Measurements from ENCODE around the gene SMCO3.

SMCO3 gene

GRCh38 chr12:14814014-14814413 lies at the start of gene SMCO3:
Gene SMCO3 (minus strand): TSS chr12:14814182. CDS start chr12:14806680, 7,502 bp downstream.
- TF ChIP-seq OSR1 (CRISPR knock-in tag; IDR thresholded peaks at IDR 0.05): no peak
- no peak for ATAC-seq

- ATAC-seq: no peak
- TF ChIP-seq TSHZ2 (CRISPR knock-in tag; IDR thresholded peaks at IDR 0.05) (no peak), RARB (CRISPR knock-in tag; IDR thresholded peaks at IDR 0.05) (no peak), CREB5 (CRISPR knock-in tag; IDR thresholded peaks at IDR 0.05; ENCODE audit: low read depth) (no peak), ZC3H10 (CRISPR knock-in tag; IDR thresholded peaks at IDR 0.05) (no peak), GLIS3 (CRISPR knock-in tag; IDR thresholded peaks at IDR 0.05) (no peak), ZFP30 (CRISPR knock-in tag; IDR thresholded peaks at IDR 0.05) (no peak), POU6F1 (CRISPR knock-in tag; IDR thresholded peaks at IDR 0.05; ENCODE audit: borderline replicate concordance, low read depth) (no peak), SNAI2 (CRISPR knock-in tag; IDR thresholded peaks at IDR 0.05) (no peak), OSR1 (CRISPR knock-in tag; IDR thresholded peaks at IDR 0.05) (no peak), PATZ1 (CRISPR knock-in tag; IDR thresholded peaks at IDR 0.05; ENCODE audit: borderline replicate concordance) (no peak), ZNF70 (CRISPR knock-in tag; IDR thresholded peaks at IDR 0.05) (no peak), ESRRG (CRISPR knock-in tag; IDR thresholded peaks at IDR 0.05) (no peak), PPARA (CRISPR knock-in tag; IDR thresholded peaks at IDR 0.05; ENCODE audit: borderline replicate concordance) (no peak), ZNF565 (CRISPR knock-in tag; conservative IDR thresholded peaks at IDR 0.05; ENCODE audit: low read depth) (no peak), CSDC2 (CRISPR knock-in tag; IDR thresholded peaks at IDR 0.05) (no peak), TOX (CRISPR knock-in tag; IDR thresholded peaks at IDR 0.05; ENCODE audit: borderline replicate concordance) (no peak), BACH2 (CRISPR knock-in tag; IDR thresholded peaks at IDR 0.05; ENCODE audit: borderline replicate concordance) (no peak), ARNTL (CRISPR knock-in tag; IDR thresholded peaks at IDR 0.05; ENCODE audit: borderline replicate concordance, low read depth) (no peak), TCF4 (CRISPR knock-in tag; IDR thresholded peaks at IDR 0.05; ENCODE audit: borderline replicate concordance) (no peak)
Measured at GRCh38 chr12:14860490-14860889, 46.5 kb upstream of the SMCO3 start.

GRCh38 chr12:14858513-14858912 lies 44.5 kb upstream of the SMCO3 start:
- TF ChIP-seq PATZ1 (CRISPR knock-in tag; IDR thresholded peaks at IDR 0.05; ENCODE audit: borderline replicate concordance) (no peak), ZNF70 (CRISPR knock-in tag; IDR thresholded peaks at IDR 0.05) (no peak), ZFP30 (CRISPR knock-in tag; IDR thresholded peaks at IDR 0.05) (no peak), CSRNP3 (CRISPR knock-in tag; IDR thresholded peaks at IDR 0.05) (no peak), TOX (CRISPR knock-in tag; IDR thresholded peaks at IDR 0.05; ENCODE audit: borderline replicate concordance) (no peak), CSDC2 (CRISPR knock-in tag; IDR thresholded peaks at IDR 0.05) (no peak), ZNF565 (CRISPR knock-in tag; conservative IDR thresholded peaks at IDR 0.05; ENCODE audit: low read depth) (no peak), ARNTL (CRISPR knock-in tag; IDR thresholded peaks at IDR 0.05; ENCODE audit: borderline replicate concordance, low read depth) (no peak), POU6F1 (CRISPR knock-in tag; IDR thresholded peaks at IDR 0.05; ENCODE audit: borderline replicate concordance, low read depth) (no peak), ISL1 (CRISPR knock-in tag; IDR thresholded peaks at IDR 0.05) (no peak)
- no peak for ATAC-seq
